HG03095 (cell line): ENCODE data around the gene SCPEP1.
"Not testable (repeated sequence)": the region's sequence is repeated elsewhere in the genome, so short reads cannot be mapped to it uniquely, and the experiment has no call there.

Experiments
- ATAC-seq: cut with Tn5 transposase; IDR thresholded peaks from one replicate; pipeline ENCODE4 v1.9.1; 2021; ENCODE audit warnings: moderate library complexity; ENCODE audit not compliant: unreplicated experiment

Gene SCPEP1, protein sequence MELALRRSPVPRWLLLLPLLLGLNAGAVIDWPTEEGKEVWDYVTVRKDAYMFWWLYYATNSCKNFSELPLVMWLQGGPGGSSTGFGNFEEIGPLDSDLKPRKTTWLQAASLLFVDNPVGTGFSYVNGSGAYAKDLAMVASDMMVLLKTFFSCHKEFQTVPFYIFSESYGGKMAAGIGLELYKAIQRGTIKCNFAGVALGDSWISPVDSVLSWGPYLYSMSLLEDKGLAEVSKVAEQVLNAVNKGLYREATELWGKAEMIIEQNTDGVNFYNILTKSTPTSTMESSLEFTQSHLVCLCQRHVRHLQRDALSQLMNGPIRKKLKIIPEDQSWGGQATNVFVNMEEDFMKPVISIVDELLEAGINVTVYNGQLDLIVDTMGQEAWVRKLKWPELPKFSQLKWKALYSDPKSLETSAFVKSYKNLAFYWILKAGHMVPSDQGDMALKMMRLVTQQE

DNA sequence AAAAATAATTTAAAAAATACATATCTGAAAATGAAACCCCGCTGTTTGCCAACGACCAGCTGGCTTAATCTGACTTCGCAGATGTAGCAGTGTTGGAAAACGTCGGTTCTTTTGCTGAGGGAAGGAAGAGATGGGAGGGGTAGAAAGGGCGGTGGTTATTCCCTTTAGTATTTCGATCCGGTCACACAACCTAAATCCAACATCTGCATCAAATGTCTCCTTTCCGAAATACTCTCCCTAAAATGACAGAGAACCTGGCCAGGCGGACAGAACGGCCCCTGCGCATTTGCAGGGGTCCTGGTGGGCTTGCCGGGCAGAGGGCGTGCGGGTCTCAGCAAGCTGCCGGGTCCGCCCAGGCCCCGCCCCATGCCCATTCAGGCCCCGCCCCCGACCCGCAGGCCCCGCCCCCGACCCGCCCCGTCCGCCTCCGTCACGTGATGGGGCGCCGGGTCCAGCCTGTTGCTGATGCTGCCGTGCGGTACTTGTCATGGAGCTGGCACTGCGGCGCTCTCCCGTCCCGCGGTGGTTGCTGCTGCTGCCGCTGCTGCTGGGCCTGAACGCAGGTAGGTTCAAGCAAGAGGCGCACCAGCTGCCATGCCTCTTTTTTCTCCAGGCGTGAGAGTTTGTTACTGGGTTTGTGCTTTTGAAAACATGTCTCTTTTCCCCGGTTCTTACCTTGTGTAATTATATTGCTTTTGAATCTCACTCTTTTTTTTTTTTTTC, at the start of gene SCPEP1:
Gene SCPEP1 (plus strand): TSS at position 459 of the 723 bp plus-strand sequence. CDS start 29 bp downstream, at position 488.
- peak; percentile 56 for ATAC-seq

DNA sequence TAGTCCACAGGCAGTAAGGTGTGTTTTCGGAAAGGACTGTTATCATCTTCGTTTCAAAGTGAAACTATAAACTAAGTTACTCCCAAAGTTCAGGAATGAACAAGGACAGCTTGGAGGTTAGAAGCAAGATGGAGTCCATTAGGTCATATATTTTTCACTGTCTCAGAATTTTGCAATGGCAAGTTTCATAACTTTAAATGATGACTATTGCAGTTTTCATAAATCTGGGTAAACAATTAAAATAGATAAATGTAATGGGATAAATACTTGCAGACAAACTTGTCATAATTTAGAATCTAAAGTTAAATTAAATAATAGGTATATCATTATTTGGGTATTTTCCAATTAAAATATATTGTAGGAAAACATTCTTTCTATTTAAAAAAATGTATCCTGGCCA, 49.3 kb upstream of the SCPEP1 start:
- ATAC-seq, result no peak

DNA sequence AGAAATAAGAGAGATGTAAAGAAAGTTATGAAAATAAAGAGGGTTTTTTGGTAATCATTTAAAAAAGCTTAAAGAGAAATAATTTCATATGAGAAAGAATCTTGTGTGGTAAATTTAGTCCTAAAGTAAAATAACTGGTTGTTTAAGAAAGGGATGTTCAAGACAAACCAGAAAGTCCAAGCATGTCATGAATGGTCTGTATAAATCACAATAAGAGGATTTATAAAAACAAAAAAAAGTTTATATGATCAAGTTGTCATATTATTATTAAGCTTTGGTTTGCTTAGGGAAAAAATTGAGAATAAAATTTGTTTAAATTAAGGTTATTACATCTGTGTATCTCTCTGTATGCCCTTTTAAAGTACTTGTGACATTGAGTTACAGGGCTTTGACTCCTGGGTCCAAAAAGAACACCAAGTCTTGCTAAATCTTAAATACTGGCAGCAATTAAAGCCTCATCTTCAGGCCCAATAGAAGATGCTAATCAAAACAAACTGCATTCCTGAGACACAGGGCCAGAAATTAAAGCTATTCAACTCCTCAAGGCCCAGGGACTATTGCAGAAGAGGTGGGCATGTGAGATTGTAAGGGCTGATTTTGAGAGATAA, 48.5 kb upstream of the SCPEP1 start:
- no peak for ATAC-seq

DNA sequence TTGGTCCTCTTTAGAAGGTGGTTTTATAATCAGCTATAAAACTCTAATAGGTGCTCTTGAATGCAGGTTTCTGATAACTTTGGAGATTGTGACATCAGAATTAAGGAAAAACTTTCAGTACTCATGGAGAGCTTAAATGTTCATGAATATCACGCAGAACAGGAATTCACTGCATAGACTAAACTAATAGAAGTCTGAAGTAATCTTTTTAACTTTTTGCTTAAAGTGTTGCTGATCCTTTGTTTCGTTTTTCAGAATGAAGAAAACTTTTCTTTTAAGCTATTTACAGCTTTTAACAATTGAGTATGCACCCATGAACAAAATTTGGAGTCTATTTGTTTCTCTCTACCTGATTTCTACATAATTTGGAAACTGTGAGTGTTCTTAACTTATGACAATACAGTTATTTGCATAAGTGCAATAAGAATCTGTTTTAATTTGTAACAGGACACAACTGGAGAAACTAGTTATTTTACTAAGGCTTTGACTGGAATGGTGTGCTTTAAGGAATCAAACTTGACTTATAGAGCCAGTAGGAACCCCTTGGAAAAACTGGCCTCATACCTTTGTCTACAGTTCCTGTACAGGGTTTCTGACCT, 47.1 kb upstream of the SCPEP1 start:
- ATAC-seq, result no peak

DNA sequence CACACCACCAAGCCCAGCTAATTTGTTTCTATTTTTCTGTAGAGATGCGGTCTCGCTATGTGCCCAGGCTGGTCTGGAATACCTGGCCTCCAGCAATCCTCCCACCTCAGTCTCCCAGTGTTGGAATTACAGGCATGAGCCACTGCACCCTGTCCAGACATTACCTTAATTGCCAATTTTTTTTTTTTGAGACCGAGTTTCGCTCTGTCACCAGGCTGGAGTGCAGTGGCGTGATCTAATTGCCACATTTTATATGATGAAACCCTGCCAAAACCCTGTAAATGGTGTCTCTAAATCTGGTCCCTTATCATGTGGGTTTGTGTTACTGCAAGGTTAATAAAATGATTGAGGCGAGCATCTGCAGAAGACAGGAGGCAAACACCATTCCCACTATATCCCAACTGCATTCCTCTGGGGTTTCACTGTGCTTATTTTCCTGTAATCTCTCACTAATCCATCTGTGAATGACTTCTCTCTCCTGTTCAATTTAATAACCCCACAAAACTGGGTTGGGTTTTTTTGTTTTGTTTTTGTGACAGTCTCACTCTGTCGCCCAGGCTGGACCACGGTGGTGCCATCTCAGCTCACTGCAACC, 44.7 kb upstream of the SCPEP1 start:
- ATAC-seq, result no peak

DNA sequence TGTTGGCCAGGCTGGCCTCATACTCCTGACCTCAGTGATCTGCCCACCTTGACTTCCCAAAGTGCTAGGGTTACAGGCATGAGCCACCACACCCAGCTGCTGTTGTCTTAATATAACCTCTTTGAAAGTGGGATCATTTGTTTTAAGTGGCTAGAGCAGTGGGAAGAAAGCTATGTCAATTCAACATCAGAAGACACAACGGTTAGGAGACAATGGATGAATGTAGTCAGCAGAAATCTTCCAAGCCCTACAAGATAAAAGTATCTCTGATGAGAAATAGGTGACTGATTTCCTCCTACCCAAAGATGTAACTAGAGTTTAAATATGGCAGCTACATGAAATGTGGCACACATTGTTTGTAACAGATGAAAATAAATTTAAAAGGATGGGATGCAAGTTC, 44.1 kb upstream of the SCPEP1 start:
- ATAC-seq, result no peak

DNA sequence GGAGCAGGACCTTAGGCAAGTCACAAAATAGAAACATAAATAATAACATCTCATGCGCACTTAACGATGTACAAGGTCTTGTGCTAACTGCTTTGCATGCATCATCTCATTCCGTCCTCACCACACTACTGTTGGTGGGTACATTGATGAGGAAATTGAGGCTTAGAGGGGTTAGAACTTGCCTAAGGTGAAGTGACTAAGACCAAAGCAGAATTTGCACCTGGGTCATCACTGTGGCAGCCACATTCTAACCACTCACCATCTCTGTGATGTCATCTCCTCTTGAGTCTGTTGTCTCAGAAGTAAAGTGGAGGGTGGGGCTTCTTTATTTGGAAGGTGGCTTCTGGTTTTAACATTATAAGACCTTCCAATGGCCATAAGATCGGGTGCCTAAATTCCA, 43.7 kb upstream of the SCPEP1 start:
- no peak for ATAC-seq

DNA sequence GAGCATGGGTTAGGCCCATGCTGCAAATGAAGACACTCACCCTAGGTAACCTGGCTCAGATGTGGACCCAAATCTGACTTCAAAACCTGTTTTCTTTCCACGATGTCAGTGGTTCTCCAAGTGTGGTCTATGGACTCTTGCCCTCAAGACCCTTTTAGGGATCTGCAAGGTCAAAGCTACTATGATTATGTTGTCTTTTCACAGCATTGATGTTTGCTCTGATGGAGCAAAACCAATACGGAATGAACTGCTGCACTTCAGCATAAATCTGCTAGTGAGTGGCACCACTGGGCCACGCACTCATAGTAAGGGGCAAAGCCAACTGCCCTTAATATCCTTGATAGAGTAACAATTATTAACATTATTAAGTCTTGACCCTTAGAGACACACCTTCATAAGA, 42.5 kb upstream of the SCPEP1 start:
- ATAC-seq, result no peak

DNA sequence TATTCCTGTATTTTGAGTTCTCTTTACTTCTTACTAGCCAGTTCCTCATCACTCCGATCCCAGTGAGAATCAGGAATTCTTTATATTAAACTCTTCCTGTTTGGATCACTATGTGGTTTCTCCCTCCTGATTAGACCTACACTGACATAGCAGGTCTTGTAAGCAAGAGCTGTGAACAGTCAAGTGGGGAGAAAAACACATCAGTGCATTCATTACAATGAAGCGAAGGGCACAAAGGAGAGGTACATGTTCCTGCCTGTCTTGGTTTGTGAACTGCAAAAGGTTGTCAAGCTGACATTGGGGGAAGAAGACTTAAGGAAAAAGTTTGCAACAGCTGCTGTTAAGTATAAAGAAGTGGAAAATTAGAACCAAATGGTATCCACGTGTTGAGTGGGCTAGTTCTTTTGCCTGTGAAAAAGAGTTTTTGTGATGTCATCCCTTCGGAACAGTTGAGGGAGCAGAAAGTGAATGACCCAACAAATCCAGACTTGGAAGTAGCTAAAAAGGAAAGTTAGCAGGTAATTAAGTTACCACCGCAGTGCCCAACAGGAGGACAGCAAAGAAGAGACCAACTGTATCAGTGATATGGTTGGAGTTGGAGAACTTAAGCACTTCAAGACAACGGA, 41.1 kb upstream of the SCPEP1 start:
- ATAC-seq, result no peak

DNA sequence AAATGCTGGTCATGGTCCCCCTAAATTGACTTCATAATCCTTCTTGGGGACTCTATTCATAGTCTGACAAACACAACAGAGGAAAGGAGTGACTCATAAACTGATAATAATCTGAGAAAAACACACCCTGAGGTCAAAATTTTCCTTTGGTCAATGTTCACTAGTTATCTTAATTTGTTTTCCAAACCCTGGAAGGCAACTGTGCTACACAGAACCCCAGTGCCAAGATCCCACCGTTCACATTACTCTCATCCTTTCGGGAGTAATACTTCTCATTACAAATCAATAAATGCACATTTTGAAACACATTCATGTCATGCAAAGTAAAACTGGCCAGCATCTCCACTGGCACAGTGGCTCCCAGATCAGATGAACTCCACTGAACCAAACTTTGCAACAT, 40.2 kb upstream of the SCPEP1 start:
- no peak for ATAC-seq

DNA sequence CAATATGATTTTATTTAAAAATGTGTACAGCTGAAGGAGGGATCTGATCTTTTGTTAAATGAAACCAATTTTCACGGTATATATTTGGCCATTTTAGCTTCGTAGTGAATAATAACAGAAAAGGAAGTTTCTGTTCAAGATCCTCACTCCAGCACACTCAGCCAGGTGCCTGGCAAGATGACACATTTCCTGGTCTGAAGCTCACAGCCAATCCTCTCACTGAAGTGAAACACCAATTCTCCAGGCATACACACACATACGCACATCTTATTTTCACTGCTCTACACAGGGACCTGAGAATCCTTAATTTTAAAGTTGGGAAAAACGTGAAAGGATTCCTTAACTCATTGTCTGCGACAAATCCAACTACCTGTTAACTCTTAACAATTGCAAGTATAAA, 39.7 kb upstream of the SCPEP1 start:
- ATAC-seq, result not testable (repeated sequence)

DNA sequence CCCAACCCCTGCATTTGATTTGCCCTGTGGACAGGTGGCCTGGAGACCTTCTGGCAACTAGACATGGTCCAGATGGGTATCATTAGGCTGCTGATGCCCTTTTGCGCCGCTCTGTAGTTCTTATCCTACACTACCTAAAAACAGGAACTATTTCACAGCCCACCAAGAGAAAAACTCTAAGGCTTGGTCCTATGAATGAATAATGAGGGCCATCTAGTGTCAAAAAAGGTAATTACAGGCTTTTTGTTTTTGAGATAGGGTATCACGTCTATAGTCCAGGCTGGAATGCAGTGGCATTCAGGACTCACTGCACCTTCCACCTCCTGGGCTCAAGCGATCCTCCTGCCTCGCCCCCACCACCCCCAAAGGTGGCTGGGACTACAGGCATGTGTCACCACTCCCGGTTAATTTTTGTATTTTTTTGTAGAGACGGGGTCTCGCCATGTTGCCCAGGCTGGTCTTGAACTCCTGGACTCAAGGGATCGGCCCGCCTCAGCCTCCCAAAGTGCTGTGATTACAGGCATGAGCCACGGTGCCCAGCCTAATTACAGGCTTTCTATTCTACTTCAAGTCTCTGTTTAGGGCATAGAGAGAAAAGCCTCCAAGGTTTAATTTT, 38.0 kb upstream of the SCPEP1 start:
- no peak for ATAC-seq

DNA sequence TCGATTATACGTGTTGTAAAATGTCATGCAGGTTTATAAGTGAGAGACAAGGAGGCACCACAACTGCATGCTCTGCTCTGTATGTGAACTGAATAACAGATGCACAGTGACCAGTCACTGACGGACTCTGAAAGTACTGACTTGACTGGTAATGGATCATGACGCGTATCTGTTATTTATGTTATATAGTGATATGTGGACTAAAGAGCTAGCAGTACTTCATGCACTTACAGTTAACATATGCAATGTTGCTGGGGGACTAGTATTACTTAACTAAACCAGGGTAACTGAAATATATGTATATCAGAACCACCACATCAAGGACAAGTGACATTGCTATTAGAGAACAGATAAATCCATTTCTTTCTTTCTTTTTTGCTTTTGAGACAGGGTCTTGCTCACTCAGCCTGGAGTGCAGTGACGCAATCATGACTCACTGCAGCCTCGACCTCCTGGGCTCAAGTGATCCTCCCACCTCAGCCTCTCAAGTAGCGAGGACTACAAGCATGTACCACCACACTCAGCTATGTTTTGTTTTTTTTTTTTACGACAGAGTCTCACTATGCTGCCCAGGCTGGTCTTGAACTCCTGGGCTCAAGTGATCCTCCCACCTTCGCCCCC, 34.3 kb upstream of the SCPEP1 start:
- ATAC-seq, result no peak

DNA sequence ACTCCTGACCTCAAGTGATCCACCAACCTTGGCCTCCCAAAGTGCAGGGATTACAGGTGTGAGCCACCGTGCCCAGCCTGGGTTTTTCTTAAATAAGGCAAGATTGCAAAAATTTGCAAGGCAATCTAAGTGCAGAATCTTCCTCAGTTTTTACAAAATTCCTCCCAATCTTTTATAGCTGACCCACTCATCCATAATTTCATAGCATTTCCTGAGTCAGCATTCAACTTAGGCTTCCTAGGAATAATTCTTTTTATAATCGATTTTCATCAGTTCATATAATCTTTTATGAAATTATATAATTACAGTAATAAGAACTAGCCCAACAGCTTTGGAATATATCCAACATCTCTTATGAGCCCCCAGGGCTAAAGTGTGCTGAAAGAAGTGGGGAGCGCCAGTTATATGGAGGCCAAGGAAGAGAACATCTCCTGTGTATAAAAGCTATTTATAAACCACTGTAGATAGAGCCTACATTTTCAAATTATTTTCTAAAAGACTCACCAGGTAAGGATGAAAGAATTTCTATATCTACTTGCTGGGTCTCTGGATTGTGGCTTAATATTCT, 31.9 kb upstream of the SCPEP1 start:
- no peak for ATAC-seq

DNA sequence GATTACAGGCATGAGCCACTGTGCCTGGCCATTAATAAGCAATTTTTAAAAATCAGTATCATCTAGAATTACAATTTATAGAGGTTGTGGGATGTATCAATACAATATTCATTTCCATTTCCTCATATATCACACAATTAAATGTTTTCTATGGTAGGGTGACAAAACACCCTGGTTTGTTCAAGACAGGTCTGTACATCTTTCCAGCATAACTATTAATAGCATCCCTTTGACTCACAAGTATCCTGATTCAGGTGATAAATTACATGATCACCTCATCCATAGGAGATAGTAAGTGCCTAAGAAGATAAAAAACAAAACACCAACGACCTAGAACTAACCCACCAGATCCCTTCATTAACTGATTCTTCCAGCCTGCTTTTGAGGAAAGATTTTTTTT, 30.2 kb upstream of the SCPEP1 start:
- ATAC-seq, result no peak

DNA sequence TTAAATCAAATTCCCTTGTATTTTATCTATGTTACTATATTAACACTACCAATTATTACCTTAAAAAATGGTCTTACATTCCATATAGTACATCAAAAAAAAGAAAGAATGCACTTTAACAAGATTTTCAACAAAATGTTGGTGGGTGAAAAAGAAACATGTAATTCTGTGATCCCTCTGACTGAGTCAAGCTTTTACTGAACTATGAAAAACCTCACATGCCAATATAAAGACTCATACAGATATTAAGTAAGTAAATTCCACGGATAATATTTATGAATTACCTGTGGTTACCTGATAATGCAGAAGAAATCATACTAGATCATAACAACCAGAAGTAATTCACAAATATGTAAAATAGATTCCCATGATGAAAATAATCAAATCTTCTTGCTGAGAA, 29.4 kb upstream of the SCPEP1 start:
- ATAC-seq, result no peak

DNA sequence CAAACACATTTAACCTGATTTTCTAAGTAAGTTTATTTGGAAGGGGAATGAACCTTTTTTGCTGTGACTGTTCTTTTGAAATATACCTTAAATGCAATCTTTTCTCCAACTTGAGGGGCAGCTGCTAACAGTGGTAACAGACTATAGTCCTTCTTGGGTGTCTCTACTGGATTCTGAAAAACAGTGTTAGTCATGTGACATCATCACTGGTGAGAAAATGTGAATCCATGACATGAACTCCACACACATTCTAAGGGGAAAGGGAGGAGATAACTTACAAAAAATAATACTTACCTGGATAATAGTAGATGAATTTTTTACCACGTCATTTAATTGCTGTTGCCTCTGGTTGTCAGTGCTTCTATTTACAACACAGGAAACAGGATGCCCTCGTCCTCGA, 28.3 kb upstream of the SCPEP1 start:
- no peak for ATAC-seq

DNA sequence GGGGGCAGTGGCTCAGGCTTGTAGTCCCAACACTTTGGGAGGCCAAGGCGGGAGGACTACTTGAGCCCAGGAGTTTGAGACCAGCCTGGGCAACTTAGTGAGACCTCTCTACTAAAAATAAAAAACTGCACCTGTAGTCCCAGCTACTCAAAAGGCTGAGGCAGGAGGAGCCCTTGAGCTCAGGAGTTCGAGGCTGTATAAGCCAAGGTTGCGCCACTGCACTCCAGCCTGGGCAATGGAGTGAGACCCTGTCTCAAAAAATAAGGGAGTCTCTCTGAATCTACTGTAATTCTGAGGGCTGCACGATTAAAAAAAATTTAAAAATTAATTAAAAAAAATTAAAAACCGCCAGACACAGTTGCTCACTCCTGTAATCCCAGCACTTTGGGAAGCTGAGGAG, 20.9 kb upstream of the SCPEP1 start:
- no peak for ATAC-seq
